H9 (cell line): ENCODE results near the gene SHC4. TPM values are rescaled to one million over a fixed set of nuclear protein-coding genes. Genes with fewer than 3 reads are reported as not detected.

Source experiments
- DNase-seq: peaks from one replicate; pipeline ENCODE4 v3.0.0-alpha.2; 2017
- H2AFZ ChIP-seq: one replicate; pipeline ENCODE4 v1.6.1; 2013; ENCODE audit warnings: mild to moderate bottlenecking, low read length, control low read depth, moderate library complexity
- H2AK5ac ChIP-seq: 2 replicates; pipeline ENCODE4 v1.6.1; 2013; ENCODE audit warnings: low read length, control low read depth, mixed read lengths; ENCODE audit not compliant: insufficient read length
- H2BK120ac ChIP-seq: one replicate; pipeline ENCODE4 v1.6.1; 2013; ENCODE audit warnings: low read depth, mild to moderate bottlenecking, low read length, control low read depth, inconsistent platforms; ENCODE audit not compliant: poor library complexity, severe bottlenecking
- H2BK12ac ChIP-seq: 2 replicates; pipeline ENCODE4 v1.6.1; 2013; ENCODE audit warnings: low read length, control low read depth, mixed read lengths, low read depth; ENCODE audit not compliant: insufficient read length
- H2BK15ac ChIP-seq: 2 replicates; pipeline ENCODE4 v1.6.1; 2013; ENCODE audit warnings: low read depth, low read length, control low read depth
- H2BK20ac ChIP-seq: one replicate; pipeline ENCODE4 v1.6.1; 2013; ENCODE audit warnings: low read depth, mild to moderate bottlenecking, low read length, control low read depth, inconsistent platforms; ENCODE audit not compliant: poor library complexity, severe bottlenecking
- H2BK5ac ChIP-seq: 2 replicates; pipeline ENCODE4 v1.6.1; 2013; ENCODE audit warnings: low read length, control low read depth, mixed read lengths; ENCODE audit not compliant: insufficient read length
- H3K14ac ChIP-seq: 2 replicates; pipeline ENCODE4 v1.6.1; 2013; ENCODE audit warnings: low read length, control low read depth; ENCODE audit not compliant: insufficient read depth
- H3K18ac ChIP-seq: 2 replicates; pipeline ENCODE4 v1.6.1; 2013; ENCODE audit warnings: low read depth, mild to moderate bottlenecking, mixed read lengths, low read length, control low read depth; ENCODE audit not compliant: insufficient read length
- H3K23ac ChIP-seq: 2 replicates; pipeline ENCODE4 v1.6.1; 2013; ENCODE audit warnings: low read length, control low read depth, mixed read lengths, low read depth; ENCODE audit not compliant: insufficient read length
- H3K23me2 ChIP-seq: 2 replicates; pipeline ENCODE4 v1.6.1; 2013; ENCODE audit warnings: low read depth, mild to moderate bottlenecking, mixed read lengths, low read length, control low read depth; ENCODE audit not compliant: insufficient read length, poor library complexity, severe bottlenecking
- H3K27ac ChIP-seq: 2 replicates; pipeline ENCODE4 v1.5.1; 2013; ENCODE audit warnings: low read length, control low read depth, mixed read lengths, low read depth; ENCODE audit not compliant: insufficient read length
- H3K27me3 ChIP-seq: 2 replicates; pipeline ENCODE4 v1.6.1; 2013; ENCODE audit warnings: low read length, control low read depth, inconsistent platforms; ENCODE audit not compliant: insufficient read depth
- H3K4ac ChIP-seq: 2 replicates; pipeline ENCODE4 v1.6.1; 2013; ENCODE audit warnings: low read depth, mild to moderate bottlenecking, control low read depth, inconsistent platforms, low read length, moderate library complexity
- H3K4me1 ChIP-seq: 2 replicates; pipeline ENCODE4 v1.6.1; 2013; ENCODE audit warnings: low read length, control low read depth, inconsistent platforms; ENCODE audit not compliant: insufficient read depth
- H3K4me2 ChIP-seq: 2 replicates; pipeline ENCODE4 v1.6.1; 2013; ENCODE audit warnings: low read length, control low read depth, mixed read lengths; ENCODE audit not compliant: insufficient read length, insufficient read depth
- H3K56ac ChIP-seq: 2 replicates; pipeline ENCODE4 v1.6.1; 2013; ENCODE audit warnings: low read depth, mild to moderate bottlenecking, mixed read lengths, low read length, control low read depth; ENCODE audit not compliant: insufficient read length
- H3K79me1 ChIP-seq: 2 replicates; pipeline ENCODE4 v1.6.1; 2013; ENCODE audit warnings: low read depth, mild to moderate bottlenecking, moderate library complexity, low read length, control low read depth, inconsistent platforms; ENCODE audit not compliant: insufficient read depth, poor library complexity, severe bottlenecking
- H3K79me2 ChIP-seq: 2 replicates; pipeline ENCODE4 v1.6.1; 2013; ENCODE audit warnings: low read length, control low read depth, inconsistent platforms; ENCODE audit not compliant: insufficient read depth
- H3K9ac ChIP-seq: 2 replicates; pipeline ENCODE4 v1.6.1; 2013; ENCODE audit warnings: low read length, control low read depth, mixed read lengths; ENCODE audit not compliant: insufficient read length; ENCODE audit errors: extremely low read depth
- H3K9me3 ChIP-seq: one replicate; pipeline ENCODE4 v1.6.1; 2013; ENCODE audit warnings: low read depth, low read length, inconsistent platforms; ENCODE audit not compliant: control insufficient read depth
- H3T11ph ChIP-seq: one replicate; pipeline ENCODE4 v1.6.1; 2013; ENCODE audit warnings: mild to moderate bottlenecking, low read length, control low read depth, inconsistent platforms
- H4K20me1 ChIP-seq: one replicate; pipeline ENCODE4 v1.6.1; 2013; ENCODE audit not compliant: control insufficient read depth, insufficient read length, insufficient read depth
- H4K5ac ChIP-seq: 2 replicates; pipeline ENCODE4 v1.6.1; 2013; ENCODE audit warnings: low read depth, mild to moderate bottlenecking, mixed read lengths, low read length, control low read depth; ENCODE audit not compliant: insufficient read length
- H4K8ac ChIP-seq: replicated peaks from 2 replicates; pipeline ENCODE4 v1.6.1; 2013; ENCODE audit warnings: low read length, control low read depth, mixed read lengths, low read depth; ENCODE audit not compliant: insufficient read length
- H4K91ac ChIP-seq: 2 replicates; pipeline ENCODE4 v1.6.1; 2013; ENCODE audit warnings: low read depth, mild to moderate bottlenecking, moderate library complexity, mixed read lengths, low read length, control low read depth; ENCODE audit not compliant: insufficient read length
- H3K27ac Mint-ChIP-seq, 3 experiments: 2 replicates in 2 of 3; 3 replicates in 1 of 3; pipeline ENCODE4 v1.8.0; 2020 to 2021; ENCODE audit warnings: mixed read lengths in 3 of 3, mild to moderate bottlenecking in 1 of 3, moderate library complexity in 1 of 3
- H3K27me3 Mint-ChIP-seq: 2 replicates; pipeline ENCODE4 v1.8.0; 2021; ENCODE audit warnings: low read depth, mild to moderate bottlenecking, moderate library complexity, mixed read lengths
- H3K36me3 Mint-ChIP-seq, 3 experiments: 2 replicates in 2 of 3; 3 replicates in 1 of 3; pipeline ENCODE4 v1.8.0; 2020 to 2021; ENCODE audit warnings: low read depth in 3 of 3, mixed read lengths in 3 of 3; ENCODE audit not compliant: insufficient read depth in 1 of 3
- H3K4me1 Mint-ChIP-seq, 2 experiments: 2 replicates each; pipeline ENCODE4 v1.8.0; 2020; ENCODE audit warnings: mixed read lengths in 2 of 2
- H3K4me3 Mint-ChIP-seq, 2 experiments: 2 replicates in 1 of 2; 3 replicates in 1 of 2; pipeline ENCODE4 v1.8.0; 2020 to 2021; ENCODE audit warnings: mild to moderate bottlenecking in 2 of 2, mixed read lengths in 2 of 2, moderate library complexity in 1 of 2
- H3K9me3 Mint-ChIP-seq, 2 experiments: 2 replicates in 1 of 2; 3 replicates in 1 of 2; pipeline ENCODE4 v1.8.0; 2020; ENCODE audit warnings: mild to moderate bottlenecking in 2 of 2, mixed read lengths in 2 of 2, moderate library complexity in 1 of 2
- CTCF ChIP-seq: fragments of 200-600 bp; sonication (generic); conservative IDR thresholded peaks from 3 replicates; pipeline ENCODE4 v1.8.0; 2021; ENCODE audit warnings: antibody characterized with exemption, mild to moderate bottlenecking
- total RNA-seq: library from RNA; stranded (reverse); gene quantifications from 2 replicates; pipeline ENCODE4 v1.2.1, GENCODE V29; 2021

Gene SHC4
- total RNA-seq, 1 experiment from 2014 or later: 0.26 TPM

GRCh38 chr15:48987142-48987541 lies 23.4 kb upstream of the SHC4 start:
- Histone ChIP-seq H3K9me3 (no peaks in the 10 kb centered on the region), H2AFZ (no peak overlapping the region), H4K91ac (no peak overlapping the region), H3K23me2 (no peaks in the 10 kb centered on the region), H2BK20ac (no peak overlapping the region), H3K18ac (no peak overlapping the region), H4K5ac (no peak overlapping the region), H3K27me3 (no peaks in the 10 kb centered on the region), H3K27ac (no peak overlapping the region), H3T11ph (no peak overlapping the region), H2AK5ac (no peak overlapping the region), H4K20me1 (no peaks in the 10 kb centered on the region), H3K56ac (no peak overlapping the region), H2BK5ac (no peak overlapping the region), H2BK15ac (no peak overlapping the region), H3K79me1 (no peaks in the 10 kb centered on the region), H3K9ac (no peak overlapping the region), H3K23ac (no peak overlapping the region), H2BK12ac (no peak overlapping the region), H3K79me2 (no peaks in the 10 kb centered on the region), H3K14ac (no peak overlapping the region), H3K4ac (no peak overlapping the region), H3K4me1 (no peaks in the 10 kb centered on the region), H3K4me2 (no peak overlapping the region), H2BK120ac (no peak overlapping the region), H4K8ac (no peak overlapping the region)
- H3K27me3 Mint-ChIP-seq: peaks cover 2% of the 10 kb centered on the region; the same call in 1 of the 2 replicates
- DNase-seq: no peak
- no peak overlapping the region for H3K4me3 Mint-ChIP-seq
- H3K4me1 Mint-ChIP-seq: peaks cover 8 to 13% of the 10 kb centered on the region in 2 experiments
- H3K9me3 Mint-ChIP-seq: no peaks in the 10 kb centered on the region
- no peak for TF ChIP-seq CTCF
- H3K27ac Mint-ChIP-seq: no peak overlapping the region
- peaks cover 0 to 9% (median 2%) of the 10 kb centered on the region in 3 experiments; a peak in 5 of 7 replicates for H3K36me3 Mint-ChIP-seq
